GM19328 (cell line): ENCODE measurements around the gene GABRR1.
"Not testable (repeated sequence)": the region's sequence is repeated elsewhere in the genome, so short reads cannot be mapped to it uniquely, and the experiment has no call there.

Experiments
- ATAC-seq: cut with Tn5 transposase; IDR thresholded peaks from one replicate; pipeline ENCODE4 v1.9.1; 2021; ENCODE audit warnings: mild to moderate bottlenecking, moderate library complexity; ENCODE audit not compliant: unreplicated experiment

The GABRR1 gene

GRCh38 chr6:89217299-89217910 lies at the start of gene GABRR1:
Gene GABRR1, minus strand, starts transcription at chr6:89217358. Its CDS starts 36 bp downstream, at chr6:89217322.
- no peak for ATAC-seq

GRCh38 chr6:89264296-89264695 lies 47.1 kb upstream of the GABRR1 start:
- no peak for ATAC-seq

- no peak for ATAC-seq
These were observed 43.7 kb upstream of the GABRR1 start for GRCh38 chr6:89260832-89261231.

- ATAC-seq = no peak
These were observed 43.2 kb upstream of the GABRR1 start for GRCh38 chr6:89260310-89260709.

GRCh38 chr6:89258912-89259311 lies 41.8 kb upstream of the GABRR1 start:
- ATAC-seq = no peak

- no peak for ATAC-seq
These were observed 40.6 kb upstream of the GABRR1 start for GRCh38 chr6:89257781-89258180.

- no peak for ATAC-seq
These were observed 40.2 kb upstream of the GABRR1 start for GRCh38 chr6:89257346-89257745.

GRCh38 chr6:89255417-89255816 lies 38.3 kb upstream of the GABRR1 start:
- no peak for ATAC-seq

GRCh38 chr6:89254569-89254968 lies 37.4 kb upstream of the GABRR1 start:
- ATAC-seq = no peak

- ATAC-seq = no peak
These were observed 35.7 kb upstream of the GABRR1 start for GRCh38 chr6:89252907-89253306.

GRCh38 chr6:89251976-89252375 lies 34.8 kb upstream of the GABRR1 start:
- ATAC-seq = no peak

GRCh38 chr6:89251170-89251569 lies 34.0 kb upstream of the GABRR1 start:
- ATAC-seq = no peak

GRCh38 chr6:89250239-89250638 lies 33.1 kb upstream of the GABRR1 start:
- no peak for ATAC-seq

- no peak for ATAC-seq
These were observed 27.3 kb upstream of the GABRR1 start for GRCh38 chr6:89244241-89244985.

GRCh38 chr6:89243331-89243629 lies 26.1 kb upstream of the GABRR1 start:
- no peak for ATAC-seq

- no peak for ATAC-seq
These were observed 25.6 kb upstream of the GABRR1 start for GRCh38 chr6:89242574-89243330.

- ATAC-seq = no peak
These were observed 22.2 kb upstream of the GABRR1 start for GRCh38 chr6:89239338-89239737.

GRCh38 chr6:89237158-89237557 lies 20.0 kb upstream of the GABRR1 start:
- ATAC-seq = no peak

GRCh38 chr6:89233605-89234004 lies 16.4 kb upstream of the GABRR1 start:
- not testable (repeated sequence) for ATAC-seq

GRCh38 chr6:89222712-89223039 lies 5.5 kb upstream of the GABRR1 start:
- no peak for ATAC-seq

- ATAC-seq = no peak
These were observed 5.0 kb upstream of the GABRR1 start for GRCh38 chr6:89221971-89222711.

- no peak for ATAC-seq
These were observed 4.0 kb upstream of the GABRR1 start for GRCh38 chr6:89221129-89221528.
